ENCODE data around the gene ZRANB3.

ZRANB3 gene

GRCh38 chr2:135119582-135119981 lies 411.4 kb downstream of the ZRANB3 start:
- TF ChIP-seq TAF1 (IDR thresholded peaks at IDR 0.05; ENCODE audit: borderline replicate concordance, insufficient read depth, low read length) (no peak), FOXP2 (optimal IDR thresholded peaks at IDR 0.05; ENCODE audit: borderline replicate concordance, extremely low read depth, extremely low read length, insufficient read depth) (no peak), SIN3A (IDR thresholded peaks at IDR 0.05; ENCODE audit: borderline replicate concordance, insufficient read depth, low read length) (no peak), POLR2AphosphoS5 (IDR thresholded peaks at IDR 0.05; ENCODE audit: low read depth, low read length) (no peak)
- TF ChIP-seq, protein P1, sequence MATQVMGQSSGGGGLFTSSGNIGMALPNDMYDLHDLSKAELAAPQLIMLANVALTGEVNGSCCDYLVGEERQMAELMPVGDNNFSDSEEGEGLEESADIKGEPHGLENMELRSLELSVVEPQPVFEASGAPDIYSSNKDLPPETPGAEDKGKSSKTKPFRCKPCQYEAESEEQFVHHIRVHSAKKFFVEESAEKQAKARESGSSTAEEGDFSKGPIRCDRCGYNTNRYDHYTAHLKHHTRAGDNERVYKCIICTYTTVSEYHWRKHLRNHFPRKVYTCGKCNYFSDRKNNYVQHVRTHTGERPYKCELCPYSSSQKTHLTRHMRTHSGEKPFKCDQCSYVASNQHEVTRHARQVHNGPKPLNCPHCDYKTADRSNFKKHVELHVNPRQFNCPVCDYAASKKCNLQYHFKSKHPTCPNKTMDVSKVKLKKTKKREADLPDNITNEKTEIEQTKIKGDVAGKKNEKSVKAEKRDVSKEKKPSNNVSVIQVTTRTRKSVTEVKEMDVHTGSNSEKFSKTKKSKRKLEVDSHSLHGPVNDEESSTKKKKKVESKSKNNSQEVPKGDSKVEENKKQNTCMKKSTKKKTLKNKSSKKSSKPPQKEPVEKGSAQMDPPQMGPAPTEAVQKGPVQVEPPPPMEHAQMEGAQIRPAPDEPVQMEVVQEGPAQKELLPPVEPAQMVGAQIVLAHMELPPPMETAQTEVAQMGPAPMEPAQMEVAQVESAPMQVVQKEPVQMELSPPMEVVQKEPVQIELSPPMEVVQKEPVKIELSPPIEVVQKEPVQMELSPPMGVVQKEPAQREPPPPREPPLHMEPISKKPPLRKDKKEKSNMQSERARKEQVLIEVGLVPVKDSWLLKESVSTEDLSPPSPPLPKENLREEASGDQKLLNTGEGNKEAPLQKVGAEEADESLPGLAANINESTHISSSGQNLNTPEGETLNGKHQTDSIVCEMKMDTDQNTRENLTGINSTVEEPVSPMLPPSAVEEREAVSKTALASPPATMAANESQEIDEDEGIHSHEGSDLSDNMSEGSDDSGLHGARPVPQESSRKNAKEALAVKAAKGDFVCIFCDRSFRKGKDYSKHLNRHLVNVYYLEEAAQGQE (IDR thresholded peaks at IDR 0.05; ENCODE audit: insufficient read depth in 1 of 2, low read depth in 2 of 2, low read length in 2 of 2), result no peak

DNA sequence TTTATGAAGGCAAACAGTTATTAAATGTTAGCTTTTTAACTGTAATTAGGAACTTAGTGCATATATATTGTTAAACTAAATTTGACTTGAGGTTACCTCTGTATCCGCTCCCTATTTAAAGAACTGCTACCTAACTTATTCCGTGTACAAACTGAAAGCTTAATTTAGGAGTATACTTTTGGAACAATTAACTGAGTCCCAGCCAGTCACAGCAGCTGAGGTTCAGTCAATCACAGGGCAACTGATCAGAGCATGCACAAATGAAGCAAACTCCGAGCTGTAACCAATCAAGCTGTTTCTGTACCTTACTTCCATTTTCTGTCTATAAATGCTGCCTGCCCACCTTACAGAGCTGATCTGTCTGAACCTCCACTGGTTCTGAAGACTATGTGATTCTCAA lies 417.7 kb downstream of the ZRANB3 start:
- TF ChIP-seq TAF1 (IDR thresholded peaks at IDR 0.05; ENCODE audit: borderline replicate concordance, insufficient read depth, low read length) (no peak), POLR2AphosphoS5 (IDR thresholded peaks at IDR 0.05; ENCODE audit: low read depth, low read length) (no peak), SIN3A (IDR thresholded peaks at IDR 0.05; ENCODE audit: borderline replicate concordance, insufficient read depth, low read length) (no peak), FOXP2 (optimal IDR thresholded peaks at IDR 0.05; ENCODE audit: borderline replicate concordance, extremely low read depth, extremely low read length, insufficient read depth) (no peak)
- TF ChIP-seq, protein P1 (IDR thresholded peaks at IDR 0.05; ENCODE audit: insufficient read depth in 1 of 2, low read depth in 2 of 2, low read length in 2 of 2), result no peak

GRCh38 chr2:135103843-135104242 lies 427.2 kb downstream of the ZRANB3 start:
- TF ChIP-seq SIN3A (IDR thresholded peaks at IDR 0.05; ENCODE audit: borderline replicate concordance, insufficient read depth, low read length) (no peak), POLR2AphosphoS5 (IDR thresholded peaks at IDR 0.05; ENCODE audit: low read depth, low read length) (no peak), FOXP2 (optimal IDR thresholded peaks at IDR 0.05; ENCODE audit: borderline replicate concordance, extremely low read depth, extremely low read length, insufficient read depth) (no peak), TAF1 (IDR thresholded peaks at IDR 0.05; ENCODE audit: borderline replicate concordance, insufficient read depth, low read length) (no peak)
- TF ChIP-seq, protein P1 (IDR thresholded peaks at IDR 0.05; ENCODE audit: insufficient read depth in 1 of 2, low read depth in 2 of 2, low read length in 2 of 2), result no peak

- TF ChIP-seq POLR2AphosphoS5 (IDR thresholded peaks at IDR 0.05; ENCODE audit: low read depth, low read length), result no peak
- TF ChIP-seq, protein P1 (IDR thresholded peaks at IDR 0.05; ENCODE audit: insufficient read depth in 1 of 2, low read depth in 2 of 2, low read length in 2 of 2), result no peak
- no peak for TF ChIP-seq SIN3A (IDR thresholded peaks at IDR 0.05; ENCODE audit: borderline replicate concordance, insufficient read depth, low read length)
- TF ChIP-seq FOXP2 (optimal IDR thresholded peaks at IDR 0.05; ENCODE audit: borderline replicate concordance, extremely low read depth, extremely low read length, insufficient read depth), result no peak
- TF ChIP-seq TAF1 (IDR thresholded peaks at IDR 0.05; ENCODE audit: borderline replicate concordance, insufficient read depth, low read length), result no peak
These were observed 431.1 kb downstream of the ZRANB3 start for GRCh38 chr2:135099802-135100483.

All from PFSK-1 (cell line).